ENCODE results near the gene RBL2. TPM values are rescaled to one million over a fixed set of nuclear protein-coding genes. Genes with fewer than 3 reads are reported as not detected.
"Not testable (repeated sequence)": the region's sequence is repeated elsewhere in the genome, so short reads cannot be mapped to it uniquely, and the experiment has no call there.

Gene RBL2
- total RNA-seq, 4 donors from 2014 or later, result 54.4 to 97.4 (median 80.1) TPM

DNA sequence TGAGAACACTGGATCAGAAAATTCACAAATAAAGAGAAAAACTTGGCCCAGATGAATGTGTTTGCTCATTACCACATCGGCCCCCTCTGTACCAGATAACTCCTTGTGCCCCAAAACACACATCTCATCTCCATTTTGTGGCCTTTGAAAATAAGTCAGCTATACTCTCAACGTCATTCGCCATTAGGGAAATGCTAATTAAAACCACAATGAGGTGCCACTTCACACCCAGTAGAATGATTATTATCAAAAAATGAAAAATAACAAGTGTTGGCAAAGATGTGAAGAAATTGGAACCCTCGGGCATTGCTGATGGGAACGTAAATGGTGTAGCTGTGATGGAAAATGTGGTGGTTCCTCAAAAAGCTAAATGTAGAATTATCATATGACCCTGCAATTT is 103.4 kb downstream of the RBL2 start:
- DNase-seq (ENCODE audit: low spot score) (no peak), ATAC-seq (ENCODE audit: low FRiP score) (no peak)
- TF ChIP-seq, protein P1, sequence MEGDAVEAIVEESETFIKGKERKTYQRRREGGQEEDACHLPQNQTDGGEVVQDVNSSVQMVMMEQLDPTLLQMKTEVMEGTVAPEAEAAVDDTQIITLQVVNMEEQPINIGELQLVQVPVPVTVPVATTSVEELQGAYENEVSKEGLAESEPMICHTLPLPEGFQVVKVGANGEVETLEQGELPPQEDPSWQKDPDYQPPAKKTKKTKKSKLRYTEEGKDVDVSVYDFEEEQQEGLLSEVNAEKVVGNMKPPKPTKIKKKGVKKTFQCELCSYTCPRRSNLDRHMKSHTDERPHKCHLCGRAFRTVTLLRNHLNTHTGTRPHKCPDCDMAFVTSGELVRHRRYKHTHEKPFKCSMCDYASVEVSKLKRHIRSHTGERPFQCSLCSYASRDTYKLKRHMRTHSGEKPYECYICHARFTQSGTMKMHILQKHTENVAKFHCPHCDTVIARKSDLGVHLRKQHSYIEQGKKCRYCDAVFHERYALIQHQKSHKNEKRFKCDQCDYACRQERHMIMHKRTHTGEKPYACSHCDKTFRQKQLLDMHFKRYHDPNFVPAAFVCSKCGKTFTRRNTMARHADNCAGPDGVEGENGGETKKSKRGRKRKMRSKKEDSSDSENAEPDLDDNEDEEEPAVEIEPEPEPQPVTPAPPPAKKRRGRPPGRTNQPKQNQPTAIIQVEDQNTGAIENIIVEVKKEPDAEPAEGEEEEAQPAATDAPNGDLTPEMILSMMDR (IDR thresholded peaks at IDR 0.05), result no peak

DNA sequence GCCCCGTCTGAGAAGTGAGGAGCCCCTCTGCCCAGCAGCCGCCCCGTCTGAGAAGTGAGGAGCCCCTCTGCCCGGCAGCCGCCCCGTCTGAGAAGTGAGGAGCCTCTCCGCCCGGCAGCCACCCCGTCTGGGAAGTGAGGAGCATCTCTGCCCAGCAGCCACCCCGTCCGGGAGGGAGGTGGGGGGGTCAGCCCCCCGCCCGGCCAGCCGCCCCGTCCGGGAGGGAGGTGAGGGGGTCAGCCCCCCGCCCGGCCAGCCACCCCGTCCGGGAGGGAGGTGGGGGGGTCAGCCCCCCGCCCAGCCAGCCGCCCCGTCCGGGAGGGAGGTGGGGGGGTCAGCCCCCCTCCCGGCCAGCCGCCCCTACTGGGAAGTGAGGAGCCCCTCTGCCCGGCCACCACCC is 105.1 kb downstream of the RBL2 start:
- not testable (repeated sequence) for ATAC-seq (ENCODE audit: low FRiP score); DNase-seq (ENCODE audit: low spot score)

DNA sequence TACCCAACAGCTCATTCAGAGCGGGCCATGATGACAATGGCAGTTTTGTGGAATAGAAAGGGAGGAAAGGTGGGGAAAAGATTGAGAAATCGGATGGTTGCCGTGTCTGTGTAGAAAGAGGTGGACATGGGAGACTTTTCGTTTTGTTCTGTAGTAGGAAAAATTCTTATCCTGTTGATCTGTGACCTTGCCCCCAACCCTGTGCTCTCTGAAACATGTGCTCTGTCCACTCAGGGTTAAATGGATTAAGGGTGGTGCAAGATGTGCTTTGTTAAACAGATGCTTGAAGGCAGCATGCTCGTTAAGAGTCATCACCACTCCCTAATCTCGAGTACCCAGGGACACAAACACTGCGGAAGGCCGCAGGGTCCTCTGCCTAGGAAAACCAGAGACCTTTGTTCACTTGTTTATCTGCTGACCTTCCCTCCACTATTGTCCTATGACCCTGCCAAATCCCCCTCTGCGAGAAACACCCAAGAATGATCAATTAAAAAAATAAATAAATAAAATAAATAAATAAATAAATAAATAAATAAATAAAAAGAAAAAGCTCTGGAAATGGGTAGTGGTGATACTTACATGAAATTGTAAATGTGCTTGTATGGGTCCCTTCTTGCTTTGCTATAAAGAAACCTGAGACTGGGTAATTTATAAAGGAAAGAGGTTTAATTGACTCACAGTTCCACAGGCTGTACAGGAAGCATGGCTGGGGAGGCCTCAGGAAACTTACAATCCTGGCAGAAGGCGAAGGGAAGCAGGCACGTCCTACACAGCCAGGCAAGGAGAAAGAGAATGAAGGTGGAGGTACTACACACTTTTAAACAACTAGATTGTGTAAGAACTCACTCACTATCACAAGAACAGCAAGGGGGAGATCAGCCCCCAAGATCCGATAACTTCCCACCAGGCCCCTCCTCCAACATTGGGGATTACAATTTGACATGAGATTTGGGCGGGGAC is 105.8 kb downstream of the RBL2 start:
- not testable (repeated sequence) for DNase-seq (ENCODE audit: low spot score); ATAC-seq (ENCODE audit: low FRiP score)

Small RNA genes within 50 kb of the gene (small RNA-seq; reads per million reads assigned to genes)
- not detected for gene RNU6-1153P

Other genes with a start within 250 kb of the RBL2 start
- gene AKTIP, start 68.7 kb downstream of the RBL2 start, total RNA-seq, result 10 to 100 TPM; 22.6 to 57.4 (median 37.6) TPM

All from omental fat pad (tissue), 4 donors.